Ishikawa (cell line): ENCODE data around the gene TPM2.
A peak's percentile ranks its signal among the peaks of the same experiment; 100 is the strongest.

ENCODE experiments used
- CEBPB ChIP-seq: IDR thresholded peaks from 2 replicates; pipeline ENCODE4 v1.6.1; 2012
- CREB1 ChIP-seq: IDR thresholded peaks from 2 replicates; pipeline ENCODE4 v1.6.1; 2012; ENCODE audit warnings: low read depth
- EGR1 ChIP-seq: IDR thresholded peaks from 2 replicates; pipeline ENCODE4 v1.6.1; 2012
- EP300 ChIP-seq: IDR thresholded peaks from 2 replicates; pipeline ENCODE4 v1.6.1; 2012; ENCODE audit warnings: borderline replicate concordance
- FOXM1 ChIP-seq: IDR thresholded peaks from 2 replicates; pipeline ENCODE4 v1.6.1; 2012; ENCODE audit warnings: low read depth, borderline replicate concordance
- MAX ChIP-seq: IDR thresholded peaks from 2 replicates; pipeline ENCODE4 v1.6.1; 2012
- NFIC ChIP-seq: IDR thresholded peaks from 2 replicates; pipeline ENCODE4 v1.6.1; 2012
- RAD21 ChIP-seq: IDR thresholded peaks from 2 replicates; pipeline ENCODE4 v1.6.1; 2012; ENCODE audit warnings: low read depth
- TAF1 ChIP-seq: IDR thresholded peaks from 2 replicates; pipeline ENCODE4 v1.6.1; 2012; ENCODE audit warnings: low read depth, mild to moderate bottlenecking
- TCF12 ChIP-seq: IDR thresholded peaks from 2 replicates; pipeline ENCODE4 v1.6.1; 2012; ENCODE audit warnings: low read depth
- TEAD4 ChIP-seq: IDR thresholded peaks from 2 replicates; pipeline ENCODE4 v1.6.1; 2012
- USF1 ChIP-seq: IDR thresholded peaks from 2 replicates; pipeline ENCODE4 v1.6.1; 2012
- YY1 ChIP-seq: IDR thresholded peaks from 2 replicates; pipeline ENCODE4 v1.6.1; 2012; ENCODE audit warnings: low read depth
- ZBTB7A ChIP-seq: IDR thresholded peaks from 2 replicates; pipeline ENCODE4 v1.6.1; 2012; ENCODE audit warnings: low read depth
- TF ChIP-seq, protein P1 (sequence below): IDR thresholded peaks from 2 replicates; pipeline ENCODE4 v1.6.1; 2012; ENCODE audit warnings: low read depth, mild to moderate bottlenecking

Gene TPM2

GRCh38 chr9:35731415-35732184 lies 41.9 kb upstream of the TPM2 start:
- TF ChIP-seq TEAD4, result no peak

- TF ChIP-seq, protein P1, sequence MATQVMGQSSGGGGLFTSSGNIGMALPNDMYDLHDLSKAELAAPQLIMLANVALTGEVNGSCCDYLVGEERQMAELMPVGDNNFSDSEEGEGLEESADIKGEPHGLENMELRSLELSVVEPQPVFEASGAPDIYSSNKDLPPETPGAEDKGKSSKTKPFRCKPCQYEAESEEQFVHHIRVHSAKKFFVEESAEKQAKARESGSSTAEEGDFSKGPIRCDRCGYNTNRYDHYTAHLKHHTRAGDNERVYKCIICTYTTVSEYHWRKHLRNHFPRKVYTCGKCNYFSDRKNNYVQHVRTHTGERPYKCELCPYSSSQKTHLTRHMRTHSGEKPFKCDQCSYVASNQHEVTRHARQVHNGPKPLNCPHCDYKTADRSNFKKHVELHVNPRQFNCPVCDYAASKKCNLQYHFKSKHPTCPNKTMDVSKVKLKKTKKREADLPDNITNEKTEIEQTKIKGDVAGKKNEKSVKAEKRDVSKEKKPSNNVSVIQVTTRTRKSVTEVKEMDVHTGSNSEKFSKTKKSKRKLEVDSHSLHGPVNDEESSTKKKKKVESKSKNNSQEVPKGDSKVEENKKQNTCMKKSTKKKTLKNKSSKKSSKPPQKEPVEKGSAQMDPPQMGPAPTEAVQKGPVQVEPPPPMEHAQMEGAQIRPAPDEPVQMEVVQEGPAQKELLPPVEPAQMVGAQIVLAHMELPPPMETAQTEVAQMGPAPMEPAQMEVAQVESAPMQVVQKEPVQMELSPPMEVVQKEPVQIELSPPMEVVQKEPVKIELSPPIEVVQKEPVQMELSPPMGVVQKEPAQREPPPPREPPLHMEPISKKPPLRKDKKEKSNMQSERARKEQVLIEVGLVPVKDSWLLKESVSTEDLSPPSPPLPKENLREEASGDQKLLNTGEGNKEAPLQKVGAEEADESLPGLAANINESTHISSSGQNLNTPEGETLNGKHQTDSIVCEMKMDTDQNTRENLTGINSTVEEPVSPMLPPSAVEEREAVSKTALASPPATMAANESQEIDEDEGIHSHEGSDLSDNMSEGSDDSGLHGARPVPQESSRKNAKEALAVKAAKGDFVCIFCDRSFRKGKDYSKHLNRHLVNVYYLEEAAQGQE, result no peak
- TF ChIP-seq RAD21 (no peak), CEBPB (no peak), NFIC (no peak), EP300 (no peak), EGR1 (no peak), CREB1 (no peak), USF1 (no peak), ZBTB7A (no peak), MAX (no peak), FOXM1 (no peak), TEAD4 (no peak), TAF1 (no peak), TCF12 (no peak), YY1 (no peak)
Measured at GRCh38 chr9:35730486-35730854, 40.7 kb upstream of the TPM2 start.

- peak; percentile 17; the same call in 1 of the 2 replicates for TF ChIP-seq RAD21
- no peak for TF ChIP-seq USF1
- no peak for TF ChIP-seq CREB1
Measured at GRCh38 chr9:35729700-35730485, 40.2 kb upstream of the TPM2 start.

GRCh38 chr9:35729101-35729500 lies 39.4 kb upstream of the TPM2 start:
- TF ChIP-seq USF1 (no peak), NFIC (no peak), FOXM1 (no peak), CEBPB (no peak), TEAD4 (no peak), EP300 (no peak), TAF1 (no peak), CREB1 (no peak), TCF12 (no peak)

- TF ChIP-seq, protein P1, result no peak
- TF ChIP-seq YY1 (peak; percentile 24; the same call in 1 of the 2 replicates), TEAD4 (peak; percentile 95), EGR1 (no peak), MAX (0 out of 2 replicates have a peak, but pooled peaks have one; percentile 27), RAD21 (no peak), CEBPB (peak; percentile 96), NFIC (0 out of 2 replicates have a peak, but pooled peaks have one; percentile 14), EP300 (peak; percentile 74), TCF12 (peak; percentile 68), FOXM1 (no peak), USF1 (no peak), ZBTB7A (no peak), TAF1 (peak; percentile 40; the same call in 1 of the 2 replicates)
Measured at GRCh38 chr9:35728041-35728971, 38.6 kb upstream of the TPM2 start.
